ENCODE measurements around the gene C15orf39.

The C15orf39 gene

GRCh38 chr15:75172284-75172820 is 29.3 kb upstream of the C15orf39 start:
- DNase-seq = no peak

- no peak for DNase-seq
Observed at GRCh38 chr15:75174102-75174501, 27.6 kb upstream of the C15orf39 start.

DNA sequence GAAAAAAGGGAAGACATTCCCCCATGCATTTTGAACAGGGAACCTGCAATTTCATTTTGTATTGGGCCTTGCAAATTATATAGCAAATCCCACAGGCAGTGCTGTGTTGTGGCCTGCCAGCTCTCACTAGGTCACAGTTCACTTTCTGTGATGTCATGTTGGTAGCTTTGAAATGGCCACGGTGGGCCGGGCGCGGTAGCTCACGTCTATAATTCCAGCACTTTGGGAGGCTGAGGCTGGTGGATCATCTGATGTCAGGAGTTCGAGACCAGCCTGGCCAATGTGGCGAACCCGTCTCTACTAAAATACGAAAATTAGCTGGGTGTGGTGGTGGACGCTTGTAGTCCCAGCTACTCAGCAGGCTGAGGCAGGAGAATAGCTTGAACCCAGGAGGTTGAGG is 27.0 kb upstream of the C15orf39 start:
- no peak for DNase-seq

DNA sequence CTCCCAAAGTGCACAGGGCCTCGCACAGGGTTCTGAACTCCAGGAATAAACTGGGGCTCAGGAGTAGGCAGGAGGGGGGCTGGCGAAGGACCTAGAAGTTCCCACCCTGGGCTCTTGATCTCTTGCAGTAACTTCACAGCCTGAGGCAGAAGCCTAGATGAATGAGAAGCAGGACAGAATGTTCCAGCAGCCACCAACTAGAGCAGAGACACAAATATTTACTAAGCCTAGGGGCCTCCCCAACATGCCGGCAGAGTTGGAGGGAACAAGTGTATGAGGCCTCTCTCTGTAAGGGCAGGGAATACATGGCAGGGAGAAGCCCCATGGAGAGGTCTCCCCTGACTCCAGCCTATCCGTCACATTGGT is 25.3 kb upstream of the C15orf39 start:
- DNase-seq = no peak

DNA sequence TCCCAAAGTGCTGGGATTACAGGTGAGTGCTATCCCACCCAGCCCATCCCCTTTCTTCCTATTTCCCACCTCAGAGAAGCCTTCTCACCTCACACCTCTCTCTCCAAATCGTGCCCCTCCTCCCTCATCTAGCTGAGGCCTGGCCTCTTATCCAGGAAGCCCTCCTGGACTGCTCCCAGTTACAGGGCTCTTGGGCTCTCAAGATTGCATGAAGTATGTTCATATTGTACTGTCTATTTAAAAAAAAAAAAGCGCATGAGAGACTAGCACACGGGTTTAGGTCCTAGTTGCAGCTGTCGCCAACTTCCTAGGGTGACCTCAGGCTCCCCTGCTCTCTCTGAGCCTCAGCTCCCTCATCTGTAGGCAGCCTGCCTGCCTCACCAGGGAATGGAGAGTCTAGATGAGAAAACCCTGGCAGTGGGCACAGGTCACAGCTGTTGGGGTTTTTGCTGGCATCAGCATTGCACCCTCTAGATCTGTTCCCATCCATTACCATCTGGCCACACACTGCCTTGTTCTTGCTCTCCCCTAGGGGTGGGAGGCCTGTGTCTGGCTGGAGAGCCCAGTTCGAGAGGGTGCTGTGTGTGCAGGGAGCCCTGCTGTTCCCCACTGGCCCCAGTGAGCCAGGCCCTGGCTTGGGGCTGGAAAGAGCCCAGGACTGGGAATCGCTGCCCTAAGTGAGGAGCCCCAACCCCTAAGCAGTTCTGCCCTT is 24.2 kb upstream of the C15orf39 start:
- DNase-seq = no peak

GRCh38 chr15:75178171-75178937 is 23.3 kb upstream of the C15orf39 start:
- no peak for DNase-seq

- DNase-seq = no peak
Observed at GRCh38 chr15:75178938-75179745, 22.5 kb upstream of the C15orf39 start.

GRCh38 chr15:75179746-75180140 is 21.9 kb upstream of the C15orf39 start:
- DNase-seq = no peak

DNA sequence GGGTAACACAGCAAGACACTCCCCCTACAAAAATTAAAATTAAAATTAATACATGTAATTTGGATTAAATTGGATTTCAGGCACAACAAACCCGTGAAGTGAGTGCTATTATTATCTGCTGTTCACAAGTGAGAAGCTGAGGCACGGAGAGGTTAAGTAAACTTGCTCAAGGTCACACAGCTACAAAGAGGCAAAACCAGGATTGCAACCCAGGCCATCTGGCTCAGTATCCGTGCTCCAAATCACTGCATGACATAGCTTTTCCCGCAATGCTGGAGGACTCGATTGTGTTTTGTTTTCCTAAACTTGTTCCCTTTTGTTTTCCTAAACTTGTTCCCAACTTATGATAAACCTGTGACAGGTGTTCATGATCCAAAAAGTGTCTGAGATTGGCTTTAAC is 19.9 kb upstream of the C15orf39 start:
- DNase-seq = no peak

- DNase-seq = no peak
Observed at GRCh38 chr15:75182187-75183131, 19.2 kb upstream of the C15orf39 start.

GRCh38 chr15:75185271-75186029 is 16.2 kb upstream of the C15orf39 start:
- DNase-seq = no peak

DNA sequence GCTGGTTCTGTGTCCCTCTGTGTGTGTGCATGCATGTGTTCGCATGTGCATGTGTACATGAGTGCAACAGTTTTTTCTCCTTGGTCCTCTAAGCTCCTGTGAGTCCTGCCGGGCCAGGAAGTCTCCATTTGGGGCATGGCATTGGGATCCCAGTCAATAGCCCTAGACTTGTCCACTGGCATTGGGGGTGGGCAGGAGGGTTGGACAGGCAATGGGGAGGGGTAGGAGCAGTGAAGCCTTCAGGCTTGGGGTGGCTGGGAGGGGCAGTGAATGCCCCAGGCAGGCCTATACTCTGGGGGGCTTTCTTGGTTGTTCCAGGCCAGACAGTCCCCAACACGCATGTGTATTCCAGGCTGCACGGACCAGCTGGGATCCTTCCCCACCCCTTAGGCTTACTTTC is 15.6 kb upstream of the C15orf39 start:
- DNase-seq = no peak

GRCh38 chr15:75188499-75188898 is 13.2 kb upstream of the C15orf39 start:
- DNase-seq = no peak

DNA sequence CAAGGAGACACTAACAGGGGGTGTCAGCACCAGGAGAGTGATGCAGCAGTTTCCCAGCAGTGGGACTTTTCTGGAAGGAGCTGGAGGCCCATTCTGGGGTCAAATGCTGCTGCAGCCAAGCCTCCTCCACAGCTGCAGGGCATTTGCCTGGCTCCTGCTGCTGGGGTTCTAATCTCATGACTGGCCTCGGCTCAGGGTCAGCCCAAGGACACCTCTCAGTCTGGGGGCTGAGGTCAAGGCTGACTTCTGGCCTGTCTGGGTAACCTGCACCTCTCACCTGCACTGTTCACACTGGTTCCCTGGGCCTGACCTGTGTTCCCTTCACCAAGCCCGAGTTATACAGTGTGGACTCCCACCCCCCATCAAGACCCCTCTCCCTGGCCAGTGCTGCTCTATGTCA is 10.4 kb upstream of the C15orf39 start:
- DNase-seq = no peak

- no peak for DNase-seq
Observed at GRCh38 chr15:75192307-75192706, 9.4 kb upstream of the C15orf39 start.

- DNase-seq = no peak
Observed at GRCh38 chr15:75193272-75193671, 8.4 kb upstream of the C15orf39 start.

- no peak for DNase-seq
Observed at GRCh38 chr15:75193976-75194375, 7.7 kb upstream of the C15orf39 start.

DNA sequence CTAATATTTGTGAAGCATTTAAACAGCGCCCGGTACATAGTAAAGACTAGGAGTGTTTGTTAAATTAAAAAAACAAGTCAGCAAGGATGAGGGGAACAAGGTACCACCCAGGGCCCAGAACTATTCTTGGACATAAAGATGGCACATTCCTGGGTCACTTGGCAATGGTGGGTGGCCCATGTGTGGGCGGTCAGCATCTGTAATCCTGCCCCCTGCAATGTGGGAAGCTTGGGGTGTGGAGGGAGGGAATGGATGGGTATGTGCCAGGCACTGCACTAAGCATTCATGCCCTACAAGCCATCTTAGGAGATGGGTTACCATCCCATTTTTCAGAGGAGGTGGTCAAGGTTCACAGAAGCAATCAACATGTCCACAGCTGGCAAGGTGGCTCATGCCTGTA is 7.3 kb upstream of the C15orf39 start:
- no peak for DNase-seq

DNA sequence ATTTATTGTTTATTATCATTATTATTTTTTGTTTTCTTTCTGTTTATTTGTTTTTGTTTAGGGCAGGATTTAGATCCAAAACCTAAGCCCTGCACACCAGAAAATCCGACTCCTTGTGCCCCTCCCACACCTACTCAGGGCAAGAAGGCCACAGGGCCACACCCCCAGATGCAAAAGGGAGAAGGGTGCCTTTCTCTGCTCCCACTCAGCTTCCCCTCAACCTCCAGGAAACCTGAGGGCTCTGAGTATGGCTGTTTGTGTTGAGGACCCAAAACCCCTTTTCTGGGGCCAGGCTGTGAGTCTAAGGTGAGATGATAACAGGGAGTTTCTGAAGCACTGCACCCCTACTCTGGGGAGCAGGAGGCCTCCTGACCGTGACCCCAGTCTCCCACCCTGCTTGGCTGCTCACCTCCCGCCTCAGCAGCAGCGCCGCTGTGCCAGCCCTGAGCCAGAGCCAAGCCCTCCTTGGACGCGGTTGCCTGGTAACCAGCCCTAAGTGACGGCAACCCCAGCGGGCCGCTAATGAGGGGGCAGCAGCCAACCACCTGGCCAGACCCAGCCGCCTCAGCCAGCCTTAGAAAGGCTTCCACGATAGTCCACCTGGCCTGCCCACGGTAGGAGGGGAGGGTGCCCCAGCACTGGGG is 6.4 kb upstream of the C15orf39 start:
- no peak for DNase-seq

DNA sequence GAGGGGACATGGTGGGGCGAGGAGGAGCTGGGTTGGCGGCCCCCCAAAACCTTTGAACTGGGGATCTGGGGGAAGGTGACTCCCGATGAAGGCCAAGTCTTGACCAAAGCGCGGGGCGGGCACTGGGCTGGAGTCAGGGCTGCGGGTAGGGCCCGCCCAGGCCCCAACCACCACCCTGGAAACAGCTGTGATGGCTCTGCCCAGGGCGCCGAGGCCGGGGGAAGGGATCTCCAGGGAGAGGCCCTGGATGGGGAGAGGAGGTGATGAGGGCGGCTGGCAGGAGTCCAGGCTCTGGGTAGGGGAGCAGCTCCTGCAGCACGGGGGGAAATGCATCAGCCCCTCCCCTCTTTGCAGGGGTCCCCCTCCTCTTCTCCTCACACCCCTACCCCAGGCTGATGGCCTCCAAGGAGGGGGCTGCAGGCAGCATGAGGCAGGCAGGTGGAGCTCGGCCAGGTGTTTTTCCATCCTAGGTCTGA is 5.9 kb upstream of the C15orf39 start:
- no peak for DNase-seq

Measured in effector CD4-positive, alpha-beta T cell (primary cell).